CD14-positive monocyte (primary cell): ENCODE data around the gene ARID3B. TPM values are rescaled to one million over a fixed set of nuclear protein-coding genes. Genes with fewer than 3 reads are reported as not detected.
"Not testable (repeated sequence)": the region's sequence is repeated elsewhere in the genome, so short reads cannot be mapped to it uniquely, and the experiment has no call there.

Source experiments
- DNase-seq, 3 donors: peaks; one replicate each; pipeline ENCODE4 v3.0.0-alpha.2; 2011 to 2022
- H2AFZ ChIP-seq: 2 replicates; pipeline ENCODE4 v1.6.0; 2012; ENCODE audit warnings: mild to moderate bottlenecking, low read depth, low read length, inconsistent platforms; ENCODE audit not compliant: insufficient read depth, poor library complexity, severe bottlenecking
- H3K27ac ChIP-seq, 2 donors: 1 replicate in 1 of 2; 2 replicates in 1 of 2; pipeline ENCODE4 v1.5.1; 2012 to 2013; ENCODE audit warnings: low read length in 2 of 2, control low read depth in 1 of 2, inconsistent platforms in 1 of 2, low read depth in 1 of 2, mild to moderate bottlenecking in 1 of 2
- H3K27me3 ChIP-seq, 2 donors: one replicate each; pipeline versions ENCODE4 v1.6.0 to v1.6.1; 2011 to 2013; ENCODE audit warnings: low read length in 2 of 2; ENCODE audit not compliant: control insufficient read depth in 2 of 2, insufficient read depth in 2 of 2
- H3K36me3 ChIP-seq, 2 donors: replicated peaks in 1 of 2; 1 replicate in 1 of 2; 2 replicates in 1 of 2; pipeline versions ENCODE4 v1.5.1 to v1.6.1; 2012 to 2013; ENCODE audit warnings: low read length in 2 of 2, control low read depth in 1 of 2, inconsistent platforms in 1 of 2, mild to moderate bottlenecking in 1 of 2; ENCODE audit not compliant: insufficient read depth in 2 of 2, control insufficient read depth in 1 of 2
- H3K4me1 ChIP-seq, 2 donors: 1 replicate in 1 of 2; 2 replicates in 1 of 2; pipeline versions ENCODE4 v1.5.1 to v1.6.1; 2012 to 2013; ENCODE audit warnings: low read length in 2 of 2, control low read depth in 1 of 2, inconsistent platforms in 1 of 2, mild to moderate bottlenecking in 1 of 2, moderate library complexity in 1 of 2; ENCODE audit not compliant: insufficient read depth in 2 of 2, control insufficient read depth in 1 of 2
- H3K4me2 ChIP-seq: replicated peaks from 2 replicates; pipeline ENCODE3; 2012; ENCODE audit warnings: low read length, moderate library complexity, mild to moderate bottlenecking; ENCODE audit not compliant: poor library complexity, severe bottlenecking; ENCODE audit errors: extremely low read depth
- H3K4me3 ChIP-seq, 3 experiments: fragments of 200-600 bp in 1 of 3; sonication (generic) in 1 of 3; replicated peaks in 1 of 3; 1 replicate in 2 of 3; 2 replicates in 1 of 3; pipeline ENCODE4 v1.5.1; 2011 to 2013; ENCODE audit warnings: low read length in 3 of 3, mild to moderate bottlenecking in 3 of 3, control low read depth in 2 of 3, low read depth in 2 of 3, inconsistent platforms in 1 of 3, moderate library complexity in 1 of 3
- H3K79me2 ChIP-seq: 2 replicates; pipeline ENCODE4 v1.6.0; 2012; ENCODE audit warnings: mild to moderate bottlenecking, control low read depth, inconsistent platforms, low read length, moderate library complexity; ENCODE audit not compliant: insufficient read depth
- H3K9ac ChIP-seq: 2 replicates; pipeline ENCODE4 v1.6.0; 2017; ENCODE audit warnings: low read length, mild to moderate bottlenecking; ENCODE audit not compliant: insufficient read depth, poor library complexity, severe bottlenecking
- H3K9me3 ChIP-seq, 2 donors: replicated peaks in 1 of 2; 1 replicate in 1 of 2; 2 replicates in 1 of 2; pipeline versions ENCODE4 v1.5.1 to v1.6.1; 2012 to 2013; ENCODE audit warnings: low read length in 2 of 2, control low read depth in 1 of 2; ENCODE audit not compliant: control insufficient read depth in 1 of 2, insufficient read depth in 1 of 2
- H4K20me1 ChIP-seq: 2 replicates; pipeline ENCODE4 v1.6.0; 2012; ENCODE audit warnings: mild to moderate bottlenecking, low read length, control low read depth, moderate library complexity; ENCODE audit not compliant: insufficient read depth
- H3K27ac Mint-ChIP-seq, 7 donors: one replicate each; pipeline ENCODE4 v1.8.0; 2020; ENCODE audit warnings: mild to moderate bottlenecking in 7 of 7, mixed read lengths in 7 of 7, moderate library complexity in 6 of 7, inconsistent platforms in 2 of 7
- H3K27me3 Mint-ChIP-seq, 3 donors: one replicate each; pipeline ENCODE4 v1.8.0; 2021 to 2022; ENCODE audit warnings: low read depth in 3 of 3, mild to moderate bottlenecking in 3 of 3, mixed read lengths in 3 of 3, moderate library complexity in 3 of 3, inconsistent platforms in 1 of 3
- H3K36me3 Mint-ChIP-seq, 2 donors: one replicate each; pipeline ENCODE4 v1.8.0; 2020; ENCODE audit warnings: mixed read lengths in 2 of 2, inconsistent platforms in 1 of 2, mild to moderate bottlenecking in 1 of 2
- H3K4me1 Mint-ChIP-seq: one replicate; pipeline ENCODE4 v1.8.0; 2020; ENCODE audit warnings: mild to moderate bottlenecking, mixed read lengths
- H3K4me3 Mint-ChIP-seq, 2 donors: one replicate each; pipeline ENCODE4 v1.8.0; 2020; ENCODE audit warnings: mild to moderate bottlenecking in 2 of 2, mixed read lengths in 2 of 2, moderate library complexity in 1 of 2
- H3K9me3 Mint-ChIP-seq, 7 donors: one replicate each; pipeline ENCODE4 v1.8.0; 2020 to 2022; ENCODE audit warnings: mixed read lengths in 7 of 7, mild to moderate bottlenecking in 6 of 7, moderate library complexity in 6 of 7, inconsistent platforms in 2 of 7
- CTCF ChIP-seq: fragments of 200-600 bp; IDR thresholded peaks from one replicate; pipeline ENCODE4 v1.8.0; 2022; ENCODE audit warnings: antibody characterized with exemption, mild to moderate bottlenecking
- WGBS: methylation state at CpG from one replicate; pipeline ENCODE4 v1.1.5; 2013; ENCODE audit warnings: missing lambda C conversion rate; ENCODE audit not compliant: insufficient coverage; 5-methylcytosine and 5-hydroxymethylcytosine counted together
- intact Hi-C, 2 donors: fragments of 100-400 bp; cut with micrococcal nuclease; formaldehyde crosslinking; loops; one replicate each; pipeline versions ENCODE4 v1.15.0 to v1.15.1; 2023
- polyA plus RNA-seq, 3 donors: library from polyadenylated mRNA; depleted of rRNA in 1 of 3; unstranded in 2 of 3; stranded (reverse) in 1 of 3; fragments of 300-500 nt in 2 of 3; fragments of >200 nt in 1 of 3; fragmentation: Illumina TruSeq in 2 of 3; gene quantifications; 1 replicate in 2 of 3; 2 replicates in 1 of 3; pipeline ENCODE4 v1.2.3, GENCODE V29; 2012 to 2021

Gene ARID3B
- polyA plus RNA-seq, 3 donors, result 2.3 to 17.4 (median 4.4) TPM

DNA sequence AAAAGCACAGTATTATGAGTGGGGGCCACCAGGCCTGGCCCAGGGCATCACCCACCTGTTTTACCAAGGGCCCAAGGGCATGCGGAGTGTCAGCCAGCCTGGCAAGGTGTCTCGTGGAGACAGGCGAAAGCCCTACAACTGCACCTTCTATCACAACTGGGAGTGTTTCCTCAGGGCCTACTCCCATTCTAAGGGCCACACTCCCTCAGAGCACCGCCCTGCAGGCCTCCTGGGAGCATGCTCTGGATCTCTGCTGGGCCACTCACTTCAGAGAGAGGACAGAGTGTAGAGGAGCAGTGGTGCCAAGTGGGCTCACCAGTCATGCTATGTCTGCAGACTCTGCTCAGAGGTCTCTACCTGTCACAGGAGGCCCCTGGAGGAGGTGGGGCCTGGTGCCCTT is 53.4 kb downstream of the ARID3B start:
- Mint-ChIP-seq H3K9me3 (no peaks in the 10 kb centered on the region), H3K36me3 (peaks cover 58 to 79% of the 10 kb centered on the region in 2 donors), H3K4me3 (no peak overlapping the region), H3K27me3 (no peaks in the 10 kb centered on the region), H3K27ac (no peak overlapping the region), H3K4me1 (peaks cover 21% of the 10 kb centered on the region)
- no peak overlapping the region for H3K4me3 ChIP-seq
- peaks cover 8% of the 10 kb centered on the region for H4K20me1 ChIP-seq
- H2AFZ ChIP-seq, result no peak overlapping the region
- peaks cover 4% of the 10 kb centered on the region for H3K79me2 ChIP-seq
- TF ChIP-seq CTCF, result no peak
- intact Hi-C loops, result no loop called here
- no peak overlapping the region for H3K27ac ChIP-seq
- no peaks in the 10 kb centered on the region for H3K9me3 ChIP-seq
- peaks cover 51 to 64% of the 10 kb centered on the region in 2 donors for H3K36me3 ChIP-seq
- H3K4me1 ChIP-seq, result peaks cover 19 to 21% of the 10 kb centered on the region in 2 donors
- no CpG with 5 or more reads among the region's 4 CpGs for WGBS
- H3K27me3 ChIP-seq, result no peaks in the 10 kb centered on the region
- H3K9ac ChIP-seq, result no peak overlapping the region
- H3K4me2 ChIP-seq, result no peak overlapping the region
- DNase-seq, result no peak

GRCh38 chr15:74595271-74595670 is 54.3 kb downstream of the ARID3B start:
- DNase-seq, result no peak
- H3K4me2 ChIP-seq, result no peak overlapping the region
- peaks cover 4% of the 10 kb centered on the region for H3K79me2 ChIP-seq
- peaks cover 15% of the 10 kb centered on the region for H3K4me1 Mint-ChIP-seq
- no peaks in the 10 kb centered on the region for H3K9me3 ChIP-seq
- no peaks in the 10 kb centered on the region for H3K27me3 Mint-ChIP-seq
- WGBS, result 96% methylated on average over 4 of the region's 5 CpGs
- no peak overlapping the region for H3K27ac ChIP-seq
- H4K20me1 ChIP-seq, result peaks cover 8% of the 10 kb centered on the region
- no peak overlapping the region for H3K4me3 ChIP-seq
- no peak overlapping the region for H3K9ac ChIP-seq
- H3K9me3 Mint-ChIP-seq, result no peaks in the 10 kb centered on the region
- peaks cover 13 to 15% of the 10 kb centered on the region in 2 donors for H3K4me1 ChIP-seq
- peaks cover 50 to 71% of the 10 kb centered on the region in 2 donors for H3K36me3 Mint-ChIP-seq
- H3K36me3 ChIP-seq, result peaks cover 47 to 57% of the 10 kb centered on the region in 2 donors
- no peak overlapping the region for H3K4me3 Mint-ChIP-seq
- TF ChIP-seq CTCF, result no peak
- H3K27me3 ChIP-seq, result no peaks in the 10 kb centered on the region
- no peak overlapping the region for H2AFZ ChIP-seq
- peak overlapping the region in 2 of 7 donors; percentile 14 to 15 for H3K27ac Mint-ChIP-seq
- intact Hi-C loops, result loop anchor here in 1 of 2 donors (5.0 kb wide), 1 partner anchor 53 kb away; the partner anchor contains the start of gene ARID3B

GRCh38 chr15:74596736-74597135 is 55.7 kb downstream of the ARID3B start:
- WGBS, result no CpG with 5 or more reads among the region's 11 CpGs
- not testable (repeated sequence) for H3K4me3 Mint-ChIP-seq, DNase-seq, H3K27ac ChIP-seq, H3K27me3 ChIP-seq, H3K79me2 ChIP-seq, H4K20me1 ChIP-seq, H2AFZ ChIP-seq, H3K27me3 Mint-ChIP-seq, H3K27ac Mint-ChIP-seq, H3K9me3 ChIP-seq, H3K9ac ChIP-seq, H3K9me3 Mint-ChIP-seq, H3K4me3 ChIP-seq, H3K4me2 ChIP-seq
- peaks cover 38 to 56% of the 10 kb centered on the region in 2 donors for H3K36me3 Mint-ChIP-seq
- peaks cover 13 to 15% of the 10 kb centered on the region in 2 donors for H3K4me1 ChIP-seq
- intact Hi-C loops, result loop anchor here in 1 of 2 donors (5.0 kb wide), 1 partner anchor 54 kb away; the partner anchor contains the start of gene ARID3B
- peaks cover 33 to 42% of the 10 kb centered on the region in 2 donors for H3K36me3 ChIP-seq
- peaks cover 15% of the 10 kb centered on the region for H3K4me1 Mint-ChIP-seq
